OCI-LY7 (cell line): ENCODE measurements around the gene MTURN.

Experiments used
- CTCF ChIP-seq: fragments of 200-600 bp; sonication (generic); conservative IDR thresholded peaks from 2 replicates; pipeline ENCODE4 v1.5.1; 2014; ENCODE audit warnings: mild to moderate bottlenecking, antibody characterized with exemption, low read length, moderate library complexity, mixed read lengths
- EZH2phosphoT487 ChIP-seq: fragments of 200-600 bp; sonication (generic); IDR thresholded peaks from 2 replicates; pipeline ENCODE4 v1.6.1; 2018; ENCODE audit warnings: low read depth, borderline replicate concordance, mild to moderate bottlenecking, mixed run types, antibody characterized with exemption, low read length, moderate library complexity, mixed read lengths

GRCh38 chr7:30193336-30193943 lies 58.7 kb downstream of the MTURN start:
- no peak for TF ChIP-seq EZH2phosphoT487
- no peak for TF ChIP-seq CTCF
